Activated CD8-positive, alpha-beta T cell treated with anti-CD3 and anti-CD28 coated beads for 36 hours (primary cell): ENCODE results near the gene TBX6. TPM values are rescaled to one million over a fixed set of nuclear protein-coding genes. Genes with fewer than 3 reads are reported as not detected.

Experiments used
- ATAC-seq: fragments of 200-7000 bp; cut with Tn5 transposase; one replicate; pipeline ENCODE4 v1.10.0; 2021; ENCODE audit warnings: mild to moderate bottlenecking, moderate library complexity
- CTCF ChIA-PET: fragments of 350-600 bp; sonication (Branson Sonifier 250); formaldehyde crosslinking; loops from one replicate; lab custom pipeline; 2021; ENCODE audit warnings: antibody characterized with exemption; lab: Charles Lee
- POLR2A ChIA-PET: fragments of 350-600 bp; sonication (Branson Sonifier 250); formaldehyde crosslinking; loops from one replicate; lab custom pipeline; 2021; ENCODE audit warnings: antibody characterized with exemption; lab: Charles Lee
- DNase-seq: peaks from one replicate; pipeline ENCODE4 v3.0.0-alpha.2; 2020
- H3K27ac Mint-ChIP-seq: one replicate; pipeline ENCODE4 v1.8.0; 2021; ENCODE audit warnings: mild to moderate bottlenecking, mixed read lengths
- H3K27me3 Mint-ChIP-seq: one replicate; pipeline ENCODE4 v1.8.0; 2021; ENCODE audit warnings: mixed read lengths
- H3K36me3 Mint-ChIP-seq: one replicate; pipeline ENCODE4 v1.8.0; 2021; ENCODE audit warnings: low read depth, mixed read lengths
- H3K4me1 Mint-ChIP-seq: one replicate; pipeline ENCODE4 v1.8.0; 2021; ENCODE audit warnings: low read depth, mixed read lengths
- H3K4me3 Mint-ChIP-seq: one replicate; pipeline ENCODE4 v1.8.0; 2021; ENCODE audit warnings: mild to moderate bottlenecking, moderate library complexity, mixed read lengths
- H3K9me3 Mint-ChIP-seq: one replicate; pipeline ENCODE4 v1.8.0; 2021; ENCODE audit warnings: mixed read lengths
- intact Hi-C: fragments of 100-400 bp; cut with micrococcal nuclease; formaldehyde crosslinking; loops from one replicate; pipeline ENCODE4 v1.10.0; 2022
- total RNA-seq, 2 experiments: library from RNA; stranded (reverse); gene quantifications; one replicate each; pipeline ENCODE4 v1.2.3, GENCODE V29; 2021
- TF ChIP-seq, protein P1 (sequence below): fragments of 200-600 bp; IDR thresholded peaks from one replicate; pipeline ENCODE4 v1.8.0; 2022; ENCODE audit warnings: antibody characterized with exemption, mild to moderate bottlenecking

Gene TBX6
- total RNA-seq, 2 experiments from 2014 or later = 2.5 TPM

DNA sequence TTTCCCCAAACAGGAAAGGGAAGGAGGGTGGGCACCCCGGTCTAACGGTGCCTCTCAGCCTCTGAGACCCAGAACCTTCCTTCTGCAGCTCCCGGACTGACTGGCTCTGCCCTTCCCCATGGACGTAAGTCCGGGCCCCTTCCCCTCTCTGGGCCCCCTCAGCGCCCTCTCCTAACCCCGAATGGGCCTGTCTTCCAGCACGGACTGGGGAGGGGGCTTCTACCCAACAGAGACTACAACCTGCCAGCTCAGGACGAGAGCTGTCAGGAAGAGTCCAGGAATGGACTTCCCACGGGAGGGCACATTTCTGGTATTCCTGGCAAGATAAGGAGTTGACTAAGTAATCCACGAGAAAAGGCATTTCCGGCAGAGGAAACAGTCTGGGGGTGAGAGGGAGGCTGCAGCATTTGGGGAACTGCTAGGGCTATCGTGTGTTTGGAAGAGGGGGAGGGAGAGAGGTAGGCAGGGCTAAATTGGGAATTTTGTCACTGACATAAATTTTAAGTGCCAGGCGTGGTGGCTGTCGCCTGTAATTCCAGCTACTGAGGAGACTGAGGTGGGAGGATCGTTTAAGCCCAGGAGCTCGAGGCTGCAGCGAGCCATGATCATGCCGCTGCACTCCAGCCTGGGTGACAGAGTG, 38.2 kb downstream of the TBX6 start:
- intact Hi-C loops = no loop called here
- no peak for DNase-seq
- ChIA-PET POLR2A (interaction anchor here (1.1 to 4.6 kb wide), 2 partner anchors 11 to 38 kb away, joined by 5 to 44 read pairs; partner anchors contain the start of genes ALDOA and TBX6), CTCF (interaction anchor here (0.7 to 2.8 kb wide), 7 partner anchors 9 to 355 kb away, joined by 3 to 14 read pairs (median 4); partner anchors contain the start of genes TBX6 and TLCD3B)
- Mint-ChIP-seq H3K9me3 (no peaks in the 10 kb centered on the region), H3K4me1 (peaks cover 16% of the 10 kb centered on the region), H3K27me3 (peaks cover 2% of the 10 kb centered on the region), H3K4me3 (peak overlapping the region; percentile 80), H3K36me3 (no peaks in the 10 kb centered on the region), H3K27ac (no peak overlapping the region)
- ATAC-seq = peak; percentile 14
- TF ChIP-seq, protein P1, sequence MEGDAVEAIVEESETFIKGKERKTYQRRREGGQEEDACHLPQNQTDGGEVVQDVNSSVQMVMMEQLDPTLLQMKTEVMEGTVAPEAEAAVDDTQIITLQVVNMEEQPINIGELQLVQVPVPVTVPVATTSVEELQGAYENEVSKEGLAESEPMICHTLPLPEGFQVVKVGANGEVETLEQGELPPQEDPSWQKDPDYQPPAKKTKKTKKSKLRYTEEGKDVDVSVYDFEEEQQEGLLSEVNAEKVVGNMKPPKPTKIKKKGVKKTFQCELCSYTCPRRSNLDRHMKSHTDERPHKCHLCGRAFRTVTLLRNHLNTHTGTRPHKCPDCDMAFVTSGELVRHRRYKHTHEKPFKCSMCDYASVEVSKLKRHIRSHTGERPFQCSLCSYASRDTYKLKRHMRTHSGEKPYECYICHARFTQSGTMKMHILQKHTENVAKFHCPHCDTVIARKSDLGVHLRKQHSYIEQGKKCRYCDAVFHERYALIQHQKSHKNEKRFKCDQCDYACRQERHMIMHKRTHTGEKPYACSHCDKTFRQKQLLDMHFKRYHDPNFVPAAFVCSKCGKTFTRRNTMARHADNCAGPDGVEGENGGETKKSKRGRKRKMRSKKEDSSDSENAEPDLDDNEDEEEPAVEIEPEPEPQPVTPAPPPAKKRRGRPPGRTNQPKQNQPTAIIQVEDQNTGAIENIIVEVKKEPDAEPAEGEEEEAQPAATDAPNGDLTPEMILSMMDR = no peak

DNA sequence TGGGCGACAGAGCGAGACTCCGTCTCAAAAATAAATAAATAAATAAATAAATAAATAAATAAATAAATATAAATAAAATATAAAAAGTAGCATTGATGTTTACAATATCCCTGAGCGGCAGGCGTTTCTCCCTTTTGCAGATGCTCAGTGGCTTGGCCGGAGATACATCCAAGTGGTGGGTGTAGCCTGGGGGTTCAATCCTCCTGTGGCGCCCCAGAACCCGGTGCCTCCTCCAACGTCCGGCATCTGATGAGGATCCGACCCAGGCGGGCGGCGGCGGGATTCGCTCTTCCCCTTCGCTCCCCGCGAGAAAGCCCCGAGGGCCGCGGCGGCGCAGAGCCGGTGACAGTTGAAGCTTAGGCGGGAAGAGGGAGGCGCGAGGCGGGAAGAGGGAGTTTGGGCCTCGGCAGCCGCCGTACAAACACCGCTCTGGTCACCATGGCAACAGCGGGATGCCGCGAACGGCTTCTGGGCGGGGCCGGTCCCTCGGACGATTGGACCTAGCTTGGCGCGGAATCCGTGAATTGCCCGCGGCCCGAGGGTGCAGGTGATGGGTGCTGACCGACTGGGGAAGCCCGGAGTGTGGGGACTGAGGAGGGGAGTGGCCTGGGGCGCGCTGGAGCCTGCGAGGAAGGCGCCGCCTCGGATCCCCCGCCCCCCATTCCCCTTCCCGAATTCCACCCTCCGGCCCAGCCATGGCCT, 38.9 kb downstream of the TBX6 start:
- H3K27me3 Mint-ChIP-seq = peaks cover 2% of the 10 kb centered on the region
- H3K9me3 Mint-ChIP-seq = no peaks in the 10 kb centered on the region
- ATAC-seq (peak; percentile 82), DNase-seq (peak; percentile 94)
- H3K36me3 Mint-ChIP-seq = no peaks in the 10 kb centered on the region
- peak overlapping the region; percentile 80 for H3K4me3 Mint-ChIP-seq
- peak overlapping the region; percentile 57 for H3K27ac Mint-ChIP-seq
- TF ChIP-seq, protein P1 = no peak
- CTCF ChIA-PET = interaction anchor here (0.7 to 2.8 kb wide), 5 partner anchors 10 to 354 kb away, joined by 3 to 14 read pairs (median 4); partner anchors contain the start of gene TLCD3B
- POLR2A ChIA-PET = interaction anchor here (1.1 to 4.6 kb wide), 2 partner anchors 12 to 39 kb away, joined by 5 to 44 read pairs; partner anchors contain the start of genes ALDOA and TBX6
- H3K4me1 Mint-ChIP-seq = peaks cover 16% of the 10 kb centered on the region
- intact Hi-C loops = no loop called here

DNA sequence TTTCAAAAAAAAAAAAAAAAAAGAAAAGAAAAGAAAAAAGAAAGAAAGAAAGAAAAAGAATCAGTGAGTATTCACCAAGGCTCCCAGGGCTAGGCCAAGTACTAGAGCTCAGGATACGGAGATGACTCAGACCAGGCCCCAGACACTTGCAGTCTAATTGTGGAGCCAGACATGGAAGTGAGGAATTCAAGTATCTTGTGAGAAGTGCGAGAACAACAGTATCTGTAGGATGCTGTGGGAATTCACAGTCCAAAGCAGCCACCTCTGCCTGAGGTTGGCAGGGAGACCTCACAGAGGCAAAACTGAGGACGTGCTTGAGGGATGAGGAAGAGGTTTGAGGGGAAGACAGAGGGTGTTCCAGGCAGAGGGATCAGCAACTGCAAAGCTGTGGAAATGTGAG, 40.2 kb downstream of the TBX6 start:
- no peak for DNase-seq
- no peak for ATAC-seq
- intact Hi-C loops = no loop called here
- H3K4me3 Mint-ChIP-seq = peak overlapping the region; percentile 80
- peaks cover 16% of the 10 kb centered on the region for H3K4me1 Mint-ChIP-seq
- H3K9me3 Mint-ChIP-seq = no peaks in the 10 kb centered on the region
- H3K27ac Mint-ChIP-seq = no peak overlapping the region
- ChIA-PET CTCF (interaction anchor here (0.8 to 2.8 kb wide), 3 partner anchors 14 to 351 kb away, joined by 3 to 8 read pairs (median 4); partner anchors contain the start of gene ALDOA), POLR2A (no interaction called here)
- TF ChIP-seq, protein P1 = no peak
- no peaks in the 10 kb centered on the region for H3K36me3 Mint-ChIP-seq
- peaks cover 2% of the 10 kb centered on the region for H3K27me3 Mint-ChIP-seq

DNA sequence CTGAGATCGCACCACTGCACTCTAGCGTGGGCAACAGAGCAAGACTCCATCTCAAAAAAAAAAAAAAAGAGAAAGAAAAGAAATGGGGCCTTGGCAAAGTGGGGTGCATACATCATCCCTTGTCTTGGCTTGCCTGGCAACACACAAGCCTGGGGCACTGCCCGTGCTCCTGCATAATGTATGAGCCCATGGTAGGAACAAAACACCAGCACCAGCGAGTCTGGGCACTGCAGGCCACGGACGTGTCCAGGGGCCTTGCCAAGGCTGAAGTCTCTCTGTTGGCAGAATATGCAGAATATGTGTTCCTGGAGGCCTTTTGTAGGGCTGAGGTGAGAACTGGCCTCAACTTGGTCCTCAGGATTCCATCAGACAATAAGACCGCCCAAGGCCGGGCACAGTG, 41.9 kb downstream of the TBX6 start:
- Mint-ChIP-seq H3K4me3 (no peak overlapping the region), H3K27ac (no peak overlapping the region), H3K36me3 (no peaks in the 10 kb centered on the region), H3K4me1 (peaks cover 10% of the 10 kb centered on the region), H3K9me3 (no peaks in the 10 kb centered on the region), H3K27me3 (peaks cover 2% of the 10 kb centered on the region)
- ChIA-PET CTCF (interaction anchor here (0.7 to 3.0 kb wide), 3 partner anchors 18 to 202 kb away, joined by 3 to 20 read pairs (median 6); partner anchors contain the start of gene TLCD3B), POLR2A (interaction anchor here (1.1 kb wide), 1 partner anchor 13 kb away, joined by 4 read pairs; no protein-coding TSS in a partner anchor)
- no peak for ATAC-seq
- TF ChIP-seq, protein P1 = no peak
- no peak for DNase-seq
- intact Hi-C loops = no loop called here
